Measurements from ENCODE around the gene A3GALT2. TPM values are rescaled to one million over a fixed set of nuclear protein-coding genes. Genes with fewer than 3 reads are reported as not detected.

A3GALT2 gene
- total and polyA plus RNA-seq, 4 donors: 0.33 to 0.57 TPM; not detected in 2

DNA sequence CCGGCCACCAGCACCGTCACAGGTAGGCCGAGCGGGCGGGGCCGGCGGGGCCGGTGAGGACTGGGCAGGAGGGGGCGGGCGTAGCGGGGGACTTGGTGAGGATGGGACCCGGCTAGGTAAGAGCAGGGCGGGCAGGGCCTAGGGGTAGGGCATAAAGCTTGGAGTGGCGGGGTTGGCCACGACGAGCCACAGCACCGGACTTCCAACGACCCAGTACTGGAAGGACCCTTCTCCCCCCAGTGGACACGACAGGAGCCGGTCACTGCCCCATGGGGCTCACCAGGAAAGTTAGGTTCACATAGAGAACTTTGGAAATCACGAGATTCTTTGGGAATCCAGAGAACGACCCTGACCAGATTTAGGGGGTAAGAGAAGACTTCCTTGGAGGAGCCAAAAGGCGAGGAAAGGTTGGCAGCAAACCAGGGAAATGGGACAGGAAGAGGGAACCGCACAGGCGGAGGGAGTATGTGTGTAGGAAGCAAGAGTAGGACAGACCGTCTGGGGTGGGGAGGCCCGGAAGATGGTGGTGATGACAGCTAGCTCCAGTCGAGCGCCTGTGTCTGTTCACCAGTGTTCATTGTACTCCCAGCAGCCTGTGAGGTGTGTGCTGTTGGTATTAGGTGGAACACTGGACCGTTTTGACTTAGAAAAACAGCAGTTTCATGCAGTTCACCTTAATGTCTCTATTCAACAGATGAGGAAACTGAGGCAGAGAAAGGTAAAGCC lies 44.2 kb downstream of the A3GALT2 start:
- Histone ChIP-seq H3K36me3 (ENCODE audit: control insufficient read depth, insufficient read depth, low read length) (peaks cover 64% of the 10 kb centered on the region), H3K9me3 (ENCODE audit: control insufficient read depth, insufficient read depth, low read length) (no peaks in the 10 kb centered on the region), H3K27me3 (ENCODE audit: control insufficient read depth, insufficient read depth, low read length) (no peaks in the 10 kb centered on the region), H3K27ac (ENCODE audit: low read depth, low read length) (no peak overlapping the region), H3K4me1 (ENCODE audit: control insufficient read depth, insufficient read depth, low read length) (peaks cover 5% of the 10 kb centered on the region), H3K4me3 (ENCODE audit: low read depth, low read length) (no peak overlapping the region)
- no peak for DNase-seq (ENCODE audit: low read depth in 4 of 6, low spot score in 6 of 6)
- WGBS (ENCODE audit: insufficient coverage): 92% methylated on average over 29 of the region's 30 CpGs

DNA sequence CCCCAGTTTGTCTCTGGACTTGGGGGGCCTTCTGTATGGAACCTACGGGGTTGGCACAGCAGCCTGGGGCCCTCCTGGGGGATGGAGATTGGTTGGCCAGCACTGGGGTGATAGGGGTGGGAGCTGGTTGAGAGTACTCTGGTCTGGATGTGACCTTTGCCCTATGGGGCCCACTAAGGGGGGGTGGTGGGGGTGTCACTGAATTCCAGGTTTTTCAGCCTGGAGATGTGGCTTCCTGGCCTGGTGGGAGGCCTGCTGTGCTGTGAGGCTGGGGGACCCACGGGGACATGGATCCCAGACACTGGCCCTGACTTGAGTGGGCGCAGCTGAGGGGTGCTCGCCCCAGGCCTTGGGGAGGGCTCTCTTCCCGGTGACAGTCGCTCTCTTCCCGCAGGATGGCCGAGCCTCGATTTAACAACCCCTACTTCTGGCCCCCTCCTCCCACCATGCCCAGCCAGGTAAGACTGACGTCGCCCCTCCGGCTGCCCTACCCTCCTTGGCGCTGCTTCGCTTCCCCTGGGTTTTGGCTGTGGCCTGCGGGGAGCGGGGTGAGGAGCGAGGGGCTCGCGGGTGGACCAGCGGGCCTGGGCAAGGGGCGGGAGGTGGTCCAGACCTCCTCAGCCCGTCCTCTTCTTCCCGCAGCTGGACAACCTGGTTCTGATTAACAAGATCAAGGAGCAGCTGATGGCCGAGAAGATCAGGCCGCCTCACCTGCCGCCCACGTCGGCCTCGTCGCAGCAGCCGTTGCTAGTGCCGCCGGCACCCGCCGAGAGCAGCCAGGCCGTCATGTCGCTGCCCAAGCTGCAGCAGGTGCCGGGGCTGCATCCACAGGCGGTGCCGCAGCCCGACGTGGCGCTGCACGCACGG lies 45.0 kb downstream of the A3GALT2 start:
- Histone ChIP-seq H3K27me3 (ENCODE audit: control insufficient read depth, insufficient read depth, low read length) (no peaks in the 10 kb centered on the region), H3K4me1 (ENCODE audit: control insufficient read depth, insufficient read depth, low read length) (peaks cover 11% of the 10 kb centered on the region), H3K9me3 (ENCODE audit: control insufficient read depth, insufficient read depth, low read length) (no peaks in the 10 kb centered on the region), H3K4me3 (ENCODE audit: low read depth, low read length) (no peak overlapping the region), H3K27ac (ENCODE audit: low read depth, low read length) (no peak overlapping the region), H3K36me3 (ENCODE audit: control insufficient read depth, insufficient read depth, low read length) (peaks cover 64% of the 10 kb centered on the region)
- DNase-seq (ENCODE audit: low read depth in 4 of 6, low spot score in 6 of 6): no peak
- WGBS (ENCODE audit: insufficient coverage): 95% methylated on average over 45 of the region's 45 CpGs

DNA sequence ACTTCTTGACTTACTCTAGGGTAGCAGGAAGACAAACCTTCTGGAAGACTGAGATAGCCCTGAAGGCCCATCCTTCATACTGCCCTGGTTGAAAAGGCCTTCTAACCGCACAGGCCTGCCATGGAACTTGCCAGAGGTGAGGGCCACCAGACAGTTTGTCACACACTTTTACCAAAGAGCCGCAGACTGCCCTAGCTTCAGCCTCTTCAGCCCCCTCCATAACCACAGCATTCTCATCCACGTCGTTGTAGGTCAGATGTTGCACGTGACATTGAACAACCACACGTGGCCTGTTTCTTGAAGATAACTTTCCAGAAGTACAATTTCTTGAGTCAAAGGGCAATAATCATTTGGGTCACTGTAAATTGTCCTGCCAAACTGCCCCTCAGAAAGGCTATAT lies 45.7 kb downstream of the A3GALT2 start:
- Histone ChIP-seq H3K4me3 (ENCODE audit: low read depth, low read length) (no peak overlapping the region), H3K27ac (ENCODE audit: low read depth, low read length) (no peak overlapping the region), H3K4me1 (ENCODE audit: control insufficient read depth, insufficient read depth, low read length) (peaks cover 11% of the 10 kb centered on the region), H3K27me3 (ENCODE audit: control insufficient read depth, insufficient read depth, low read length) (no peaks in the 10 kb centered on the region), H3K9me3 (ENCODE audit: control insufficient read depth, insufficient read depth, low read length) (no peaks in the 10 kb centered on the region), H3K36me3 (ENCODE audit: control insufficient read depth, insufficient read depth, low read length) (peaks cover 63% of the 10 kb centered on the region)
- 91% methylated on average over 6 of the region's 6 CpGs for WGBS (ENCODE audit: insufficient coverage)
- DNase-seq (ENCODE audit: low read depth in 4 of 6, low spot score in 6 of 6): no peak

DNA sequence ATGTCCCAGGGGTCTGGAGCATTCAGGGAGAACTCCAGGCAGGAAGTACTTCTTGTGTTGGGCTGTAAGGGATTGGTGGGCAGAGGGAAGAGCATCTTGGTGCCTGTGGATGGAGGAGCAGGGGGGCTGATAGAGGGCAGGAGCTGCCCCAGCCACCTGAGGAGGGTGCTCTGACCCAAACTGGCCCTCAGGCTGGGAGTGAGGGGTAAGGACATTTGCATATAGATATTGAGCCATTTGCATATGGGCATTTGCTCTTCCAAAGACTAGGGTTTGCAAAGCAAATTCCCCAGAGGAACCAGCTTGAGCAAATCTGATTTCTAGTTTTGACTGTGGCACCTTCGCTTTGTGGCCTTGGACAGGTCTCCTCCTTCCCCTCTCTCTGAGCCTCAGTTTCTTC lies 46.5 kb downstream of the A3GALT2 start:
- Histone ChIP-seq H3K9me3 (ENCODE audit: control insufficient read depth, insufficient read depth, low read length) (no peaks in the 10 kb centered on the region), H3K27me3 (ENCODE audit: control insufficient read depth, insufficient read depth, low read length) (no peaks in the 10 kb centered on the region), H3K4me1 (ENCODE audit: control insufficient read depth, insufficient read depth, low read length) (peaks cover 11% of the 10 kb centered on the region), H3K36me3 (ENCODE audit: control insufficient read depth, insufficient read depth, low read length) (peaks cover 59% of the 10 kb centered on the region), H3K4me3 (ENCODE audit: low read depth, low read length) (no peak overlapping the region), H3K27ac (ENCODE audit: low read depth, low read length) (no peak overlapping the region)
- DNase-seq (ENCODE audit: low read depth in 4 of 6, low spot score in 6 of 6): no peak
- no CpG with 5 or more reads among the region's 1 CpG for WGBS (ENCODE audit: insufficient coverage)

DNA sequence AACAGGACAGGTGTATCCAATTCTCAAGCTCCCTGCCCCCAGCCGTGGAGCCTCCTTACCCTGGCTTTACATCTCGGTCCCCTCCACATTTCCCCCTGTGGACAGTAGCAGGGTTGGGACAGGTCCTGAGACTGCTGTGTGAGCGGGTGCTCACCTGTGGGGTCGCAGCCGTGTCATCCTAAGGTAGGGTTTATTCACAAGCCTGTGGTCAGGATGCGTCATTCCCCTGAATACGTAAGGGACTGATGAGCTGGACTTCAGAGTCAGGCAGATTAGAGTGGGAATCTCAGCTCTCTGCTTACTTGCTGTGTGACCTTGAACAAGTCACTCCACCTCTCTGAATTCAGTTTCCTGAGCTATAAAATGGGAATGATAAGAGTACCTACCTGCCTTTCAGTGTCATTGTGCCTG lies 46.9 kb downstream of the A3GALT2 start:
- WGBS (ENCODE audit: insufficient coverage): 94% methylated on average over 4 of the region's 7 CpGs
- DNase-seq (ENCODE audit: low read depth in 4 of 6, low spot score in 6 of 6): no peak
- Histone ChIP-seq H3K4me1 (ENCODE audit: control insufficient read depth, insufficient read depth, low read length) (peaks cover 14% of the 10 kb centered on the region), H3K27ac (ENCODE audit: low read depth, low read length) (no peak overlapping the region), H3K9me3 (ENCODE audit: control insufficient read depth, insufficient read depth, low read length) (no peaks in the 10 kb centered on the region), H3K36me3 (ENCODE audit: control insufficient read depth, insufficient read depth, low read length) (peaks cover 61% of the 10 kb centered on the region), H3K4me3 (ENCODE audit: low read depth, low read length) (no peak overlapping the region), H3K27me3 (ENCODE audit: control insufficient read depth, insufficient read depth, low read length) (no peaks in the 10 kb centered on the region)

DNA sequence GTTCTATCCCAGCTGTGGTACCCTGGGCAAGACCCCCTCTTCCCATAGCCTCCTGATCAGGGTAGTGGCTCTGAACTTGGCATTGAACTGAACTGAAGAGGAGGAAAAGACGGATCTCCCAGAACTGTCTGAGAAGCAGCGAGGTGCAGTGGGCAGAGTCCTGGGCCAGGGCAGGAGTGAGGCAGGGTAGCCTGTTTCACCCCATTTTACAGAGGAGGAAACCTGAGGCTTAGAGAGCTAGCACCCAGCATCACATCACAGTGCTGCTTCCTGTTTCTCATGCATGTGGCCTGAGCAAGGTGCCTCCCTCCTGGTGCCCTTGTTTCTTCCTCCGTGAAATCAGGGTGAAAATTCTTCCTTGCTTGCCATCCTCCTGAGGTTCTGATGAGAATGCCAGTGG lies 47.5 kb downstream of the A3GALT2 start:
- no peaks in the 10 kb centered on the region for H3K9me3 ChIP-seq (ENCODE audit: control insufficient read depth, insufficient read depth, low read length)
- no peak for DNase-seq (ENCODE audit: low read depth in 4 of 6, low spot score in 6 of 6)
- WGBS (ENCODE audit: insufficient coverage): 100% methylated on average over 2 of the region's 3 CpGs
- no peak overlapping the region for H3K4me3 ChIP-seq (ENCODE audit: low read depth, low read length)
- H3K36me3 ChIP-seq (ENCODE audit: control insufficient read depth, insufficient read depth, low read length): peaks cover 66% of the 10 kb centered on the region
- H3K27ac ChIP-seq (ENCODE audit: low read depth, low read length): no peak overlapping the region
- no peaks in the 10 kb centered on the region for H3K27me3 ChIP-seq (ENCODE audit: control insufficient read depth, insufficient read depth, low read length)
- H3K4me1 ChIP-seq (ENCODE audit: control insufficient read depth, insufficient read depth, low read length): peaks cover 17% of the 10 kb centered on the region

DNA sequence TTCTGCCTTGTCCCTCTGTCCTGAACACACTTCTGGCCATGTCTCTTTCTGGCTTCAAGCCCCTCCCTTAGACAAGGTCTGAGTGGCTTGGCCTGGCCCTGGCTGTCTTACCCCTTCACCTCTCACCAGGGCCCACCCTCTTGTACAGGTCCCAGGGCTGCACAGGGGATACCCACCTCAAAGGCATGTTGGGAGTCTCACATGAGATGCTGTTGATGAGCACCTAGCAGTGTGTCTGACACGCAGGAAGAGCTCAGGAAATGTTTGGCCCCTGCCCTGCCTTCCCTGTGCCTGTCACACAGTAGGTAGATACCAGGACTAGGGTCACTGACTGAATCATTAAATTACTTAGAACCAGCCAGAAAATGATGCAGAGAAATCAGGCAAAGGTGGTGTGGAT lies 48.0 kb downstream of the A3GALT2 start:
- DNase-seq (ENCODE audit: low read depth in 4 of 6, low spot score in 6 of 6): no peak
- Histone ChIP-seq H3K9me3 (ENCODE audit: control insufficient read depth, insufficient read depth, low read length) (no peaks in the 10 kb centered on the region), H3K27ac (ENCODE audit: low read depth, low read length) (no peak overlapping the region), H3K27me3 (ENCODE audit: control insufficient read depth, insufficient read depth, low read length) (no peaks in the 10 kb centered on the region), H3K36me3 (ENCODE audit: control insufficient read depth, insufficient read depth, low read length) (peaks cover 71% of the 10 kb centered on the region), H3K4me1 (ENCODE audit: control insufficient read depth, insufficient read depth, low read length) (peaks cover 17% of the 10 kb centered on the region), H3K4me3 (ENCODE audit: low read depth, low read length) (no peak overlapping the region)
- 77% methylated on average over 1 of the region's 1 CpG for WGBS (ENCODE audit: insufficient coverage)

DNA sequence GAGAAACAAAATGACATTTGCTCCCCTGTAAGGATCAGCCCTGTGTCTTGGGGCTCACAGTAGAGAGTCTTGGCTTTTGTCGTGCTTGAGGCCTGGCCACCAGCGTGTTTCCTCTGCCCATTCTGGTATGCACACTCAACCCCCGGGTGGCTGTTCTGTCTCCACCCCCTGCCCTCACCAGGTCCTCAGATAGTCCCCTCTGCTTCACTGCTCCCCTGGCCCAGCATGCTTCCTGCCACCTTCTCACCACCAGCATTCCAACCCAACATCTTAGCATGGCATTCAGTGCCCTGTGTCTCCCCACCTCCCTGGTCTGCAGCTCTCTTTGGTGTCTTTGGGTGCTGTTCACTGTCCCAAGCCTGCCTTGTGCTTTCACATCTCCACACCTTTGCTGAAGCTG lies 48.4 kb downstream of the A3GALT2 start:
- H3K36me3 ChIP-seq (ENCODE audit: control insufficient read depth, insufficient read depth, low read length): peaks cover 67% of the 10 kb centered on the region
- no peak overlapping the region for H3K4me3 ChIP-seq (ENCODE audit: low read depth, low read length)
- H3K4me1 ChIP-seq (ENCODE audit: control insufficient read depth, insufficient read depth, low read length): peaks cover 17% of the 10 kb centered on the region
- no peak overlapping the region for H3K27ac ChIP-seq (ENCODE audit: low read depth, low read length)
- DNase-seq (ENCODE audit: low read depth in 4 of 6, low spot score in 6 of 6): no peak
- H3K9me3 ChIP-seq (ENCODE audit: control insufficient read depth, insufficient read depth, low read length): no peaks in the 10 kb centered on the region
- H3K27me3 ChIP-seq (ENCODE audit: control insufficient read depth, insufficient read depth, low read length): no peaks in the 10 kb centered on the region
- 49% methylated on average over 3 of the region's 3 CpGs for WGBS (ENCODE audit: insufficient coverage)

DNA sequence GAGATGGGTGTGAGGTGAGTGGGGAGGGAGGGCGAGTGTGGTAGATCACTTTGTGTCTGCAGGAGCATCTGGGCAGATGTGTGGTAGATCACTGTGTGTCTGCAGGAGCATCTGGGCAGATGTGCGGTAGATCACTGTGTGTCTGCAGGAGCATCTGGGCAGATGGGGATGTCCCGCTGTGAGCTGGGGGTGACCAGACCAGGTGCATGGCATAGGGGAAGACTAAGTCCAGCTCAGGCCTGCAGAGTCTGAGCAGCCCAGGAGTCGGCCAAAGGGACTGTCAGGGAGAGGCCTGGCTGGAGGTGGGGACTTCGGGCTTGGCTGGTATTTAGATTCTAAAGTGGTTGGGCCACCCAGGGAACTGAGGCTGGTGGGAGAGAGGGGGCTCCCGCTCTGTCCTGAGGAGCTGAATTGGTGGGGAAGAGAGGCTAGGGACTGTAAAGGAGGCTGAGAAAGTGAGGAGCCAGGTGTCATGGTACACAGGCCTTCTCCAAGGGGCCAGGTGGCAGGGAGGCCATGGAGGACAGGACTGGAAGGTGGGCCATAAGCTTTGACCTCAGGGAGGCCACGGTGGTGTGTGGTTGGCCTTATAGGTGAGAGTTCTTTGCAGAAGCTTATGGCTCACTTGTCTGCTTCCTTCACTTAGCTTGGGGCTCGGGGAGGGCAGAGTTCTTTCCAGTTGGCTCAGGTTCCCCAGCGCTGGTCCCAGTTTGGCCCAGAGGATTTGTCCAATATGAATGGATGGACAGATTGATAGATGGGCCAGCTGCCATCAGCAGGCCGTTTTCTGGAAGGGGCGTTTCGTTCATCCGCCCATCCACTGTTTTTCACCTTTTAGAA lies 49.0 kb downstream of the A3GALT2 start:
- H3K27ac ChIP-seq (ENCODE audit: low read depth, low read length): no peak overlapping the region
- DNase-seq (ENCODE audit: low read depth in 4 of 6, low spot score in 6 of 6): no peak
- no peaks in the 10 kb centered on the region for H3K27me3 ChIP-seq (ENCODE audit: control insufficient read depth, insufficient read depth, low read length)
- H3K4me3 ChIP-seq (ENCODE audit: low read depth, low read length): no peak overlapping the region
- peaks cover 62% of the 10 kb centered on the region for H3K36me3 ChIP-seq (ENCODE audit: control insufficient read depth, insufficient read depth, low read length)
- no peaks in the 10 kb centered on the region for H3K9me3 ChIP-seq (ENCODE audit: control insufficient read depth, insufficient read depth, low read length)
- peaks cover 19% of the 10 kb centered on the region for H3K4me1 ChIP-seq (ENCODE audit: control insufficient read depth, insufficient read depth, low read length)
- 81% methylated on average over 13 of the region's 13 CpGs for WGBS (ENCODE audit: insufficient coverage)

Data from spinal cord (tissue), 10 donors.